Activated CD8-positive, alpha-beta T cell treated with anti-CD3 and anti-CD28 coated beads for 36 hours (primary cell): ENCODE data around the gene ACKR3. TPM values are rescaled to one million over a fixed set of nuclear protein-coding genes. Genes with fewer than 3 reads are reported as not detected.

ENCODE experiments used
- ATAC-seq: fragments of 200-7000 bp; cut with Tn5 transposase; one replicate; pipeline ENCODE4 v1.10.0; 2021; ENCODE audit warnings: mild to moderate bottlenecking, moderate library complexity
- CTCF ChIA-PET: fragments of 350-600 bp; sonication (Branson Sonifier 250); formaldehyde crosslinking; loops from one replicate; lab custom pipeline; 2021; ENCODE audit warnings: antibody characterized with exemption; lab: Charles Lee
- POLR2A ChIA-PET: fragments of 350-600 bp; sonication (Branson Sonifier 250); formaldehyde crosslinking; loops from one replicate; lab custom pipeline; 2021; ENCODE audit warnings: antibody characterized with exemption; lab: Charles Lee
- DNase-seq: peaks from one replicate; pipeline ENCODE4 v3.0.0-alpha.2; 2020
- H3K27ac Mint-ChIP-seq: one replicate; pipeline ENCODE4 v1.8.0; 2021; ENCODE audit warnings: mild to moderate bottlenecking, mixed read lengths
- H3K27me3 Mint-ChIP-seq: one replicate; pipeline ENCODE4 v1.8.0; 2021; ENCODE audit warnings: mixed read lengths
- H3K36me3 Mint-ChIP-seq: one replicate; pipeline ENCODE4 v1.8.0; 2021; ENCODE audit warnings: low read depth, mixed read lengths
- H3K4me1 Mint-ChIP-seq: one replicate; pipeline ENCODE4 v1.8.0; 2021; ENCODE audit warnings: low read depth, mixed read lengths
- H3K4me3 Mint-ChIP-seq: one replicate; pipeline ENCODE4 v1.8.0; 2021; ENCODE audit warnings: mild to moderate bottlenecking, moderate library complexity, mixed read lengths
- H3K9me3 Mint-ChIP-seq: one replicate; pipeline ENCODE4 v1.8.0; 2021; ENCODE audit warnings: mixed read lengths
- CTCF ChIP-seq: fragments of 200-600 bp; IDR thresholded peaks from one replicate; pipeline ENCODE4 v1.8.0; 2022; ENCODE audit warnings: antibody characterized with exemption, mild to moderate bottlenecking
- intact Hi-C: fragments of 100-400 bp; cut with micrococcal nuclease; formaldehyde crosslinking; loops from one replicate; pipeline ENCODE4 v1.10.0; 2022
- total RNA-seq, 2 experiments: library from RNA; stranded (reverse); gene quantifications; one replicate each; pipeline ENCODE4 v1.2.3, GENCODE V29; 2021

The ACKR3 gene
- total RNA-seq, result 1 to 10 TPM; 2.4 to 3.4 TPM

GRCh38 chr2:236569573-236569973 lies at the start of gene ACKR3:
ACKR3 (plus strand) TSS chr2:236569825; CDS start chr2:236580466, 10,641 bp downstream.
- Mint-ChIP-seq H3K4me1 (peaks cover 26% of the 10 kb centered on the region), H3K36me3 (no peaks in the 10 kb centered on the region), H3K27ac (peak within 1 kb of the TSS; percentile 38), H3K4me3 (peak within 1 kb of the TSS; percentile 76), H3K9me3 (no peaks in the 10 kb centered on the region), H3K27me3 (no peaks in the 10 kb centered on the region)
- CTCF ChIA-PET, result interaction anchor here (0.6 to 4.8 kb wide), 26 partner anchors 9 to 901 kb away, joined by 3 to 197 read pairs (median 5); a partner anchor contains a TSS
- TF ChIP-seq CTCF, result no peak
- POLR2A ChIA-PET, result interaction anchor here (1.1 to 2.9 kb wide), 3 partner anchors 56 to 401 kb away, joined by 4 to 15 read pairs (median 6); no protein-coding TSS in a partner anchor
- DNase-seq (peak; percentile 87), ATAC-seq (peak; percentile 94)
- intact Hi-C loops, result loop anchor here (2.0 to 5.0 kb wide), 2 partner anchors 57 to 217 kb away; no protein-coding TSS in a partner anchor

- no peak for TF ChIP-seq CTCF
- no peaks in the 10 kb centered on the region for H3K9me3 Mint-ChIP-seq
- DNase-seq, result no peak
- ChIA-PET POLR2A (no interaction called here), CTCF (interaction anchor here (3.8 kb wide), 2 partner anchors 9 to 49 kb away, joined by 14 to 29 read pairs; partner anchors contain the start of gene ACKR3)
- H3K36me3 Mint-ChIP-seq, result no peaks in the 10 kb centered on the region
- no peak overlapping the region for H3K4me3 Mint-ChIP-seq
- H3K4me1 Mint-ChIP-seq, result no peaks in the 10 kb centered on the region
- intact Hi-C loops, result no loop called here
- H3K27ac Mint-ChIP-seq, result no peak overlapping the region
- no peak for ATAC-seq
- H3K27me3 Mint-ChIP-seq, result no peaks in the 10 kb centered on the region
These were observed 48.1 kb upstream of the ACKR3 start for GRCh38 chr2:236521556-236521955.

GRCh38 chr2:236523249-236523648 lies 46.4 kb upstream of the ACKR3 start:
- no peak overlapping the region for H3K27ac Mint-ChIP-seq
- H3K36me3 Mint-ChIP-seq, result no peaks in the 10 kb centered on the region
- H3K4me1 Mint-ChIP-seq, result no peaks in the 10 kb centered on the region
- DNase-seq (no peak), ATAC-seq (no peak)
- no peak overlapping the region for H3K4me3 Mint-ChIP-seq
- H3K9me3 Mint-ChIP-seq, result no peaks in the 10 kb centered on the region
- H3K27me3 Mint-ChIP-seq, result no peaks in the 10 kb centered on the region
- ChIA-PET CTCF (interaction anchor here (3.8 kb wide), 2 partner anchors 11 to 47 kb away, joined by 14 to 29 read pairs; partner anchors contain the start of gene ACKR3), POLR2A (no interaction called here)
- intact Hi-C loops, result no loop called here
- TF ChIP-seq CTCF, result no peak

- H3K4me3 Mint-ChIP-seq, result no peak overlapping the region
- ATAC-seq, result no peak
- no peaks in the 10 kb centered on the region for H3K9me3 Mint-ChIP-seq
- no peak overlapping the region for H3K27ac Mint-ChIP-seq
- DNase-seq, result no peak
- TF ChIP-seq CTCF, result no peak
- H3K36me3 Mint-ChIP-seq, result no peaks in the 10 kb centered on the region
- ChIA-PET CTCF (interaction anchor here (1.4 kb wide), 1 partner anchor 11 kb away, joined by 3 read pairs; no protein-coding TSS in a partner anchor), POLR2A (no interaction called here)
- intact Hi-C loops, result no loop called here
- no peaks in the 10 kb centered on the region for H3K27me3 Mint-ChIP-seq
- H3K4me1 Mint-ChIP-seq, result no peaks in the 10 kb centered on the region
These were observed 44.1 kb upstream of the ACKR3 start for GRCh38 chr2:236525411-236525997.
